Spinal cord (tissue), 10 donors: ENCODE results near the gene KRT80. TPM values are rescaled to one million over a fixed set of nuclear protein-coding genes. Genes with fewer than 3 reads are reported as not detected.

Experiments
- DNase-seq, 6 donors: peaks; one replicate each; pipeline versions ENCODE4 v3.0.0 to v3.0.0-alpha.2; 2013 to 2015; ENCODE audit warnings: low spot score in 6 of 6, low read depth in 4 of 6
- H3K27ac ChIP-seq: one replicate; pipeline ENCODE4 v1.5.1; 2013; ENCODE audit warnings: low read depth, low read length, control low read depth
- H3K27me3 ChIP-seq: one replicate; pipeline ENCODE4 v1.6.1; 2013; ENCODE audit warnings: low read length; ENCODE audit not compliant: control insufficient read depth, insufficient read depth
- H3K36me3 ChIP-seq: one replicate; pipeline ENCODE4 v1.6.1; 2013; ENCODE audit warnings: low read length; ENCODE audit not compliant: control insufficient read depth, insufficient read depth
- H3K4me1 ChIP-seq: one replicate; pipeline ENCODE4 v1.6.1; 2013; ENCODE audit warnings: low read length; ENCODE audit not compliant: control insufficient read depth, insufficient read depth
- H3K4me3 ChIP-seq: one replicate; pipeline ENCODE4 v1.5.1; 2013; ENCODE audit warnings: low read depth, low read length, control low read depth
- H3K9me3 ChIP-seq: one replicate; pipeline ENCODE4 v1.6.1; 2013; ENCODE audit warnings: low read length; ENCODE audit not compliant: control insufficient read depth, insufficient read depth
- WGBS: methylation state at CpG from one replicate; pipeline ENCODE4 v1.1.5; 2013; ENCODE audit warnings: missing lambda C conversion rate; ENCODE audit not compliant: insufficient coverage; 5-methylcytosine and 5-hydroxymethylcytosine counted together
- polyA plus RNA-seq, 2 donors: library from polyadenylated mRNA; unstranded; fragments of 120-200 nt; gene quantifications; one replicate each; pipeline ENCODE4 v1.2.1, GENCODE V29; 2013; ENCODE audit not compliant: insufficient read length in 2 of 2
- total RNA-seq, 2 donors: library from RNA; depleted of rRNA in 1 of 2; stranded (reverse); fragments of 120-200 nt in 1 of 2; fragments of >200 nt in 1 of 2; gene quantifications; one replicate each; pipeline versions ENCODE4 v1.2.3 to v1.2.4, GENCODE V29; 2013 to 2014
- donor health status: healthy.

Gene KRT80
- total and polyA plus RNA-seq, 4 donors, result 0.12 TPM; not detected in 3

- no peaks in the 10 kb centered on the region for H3K9me3 ChIP-seq
- no peak for DNase-seq
- 95% methylated on average over 14 of the region's 15 CpGs for WGBS
- H3K4me1 ChIP-seq, result peaks cover 16% of the 10 kb centered on the region
- H3K27me3 ChIP-seq, result peaks cover 44% of the 10 kb centered on the region
- H3K27ac ChIP-seq, result no peak overlapping the region
- H3K4me3 ChIP-seq, result no peak overlapping the region
- no peaks in the 10 kb centered on the region for H3K36me3 ChIP-seq
Measured at GRCh38 chr12:52235001-52235764, 43.4 kb upstream of the KRT80 start.

GRCh38 chr12:52234223-52234810, 42.5 kb upstream of the KRT80 start:
- 65% methylated on average over 9 of the region's 10 CpGs for WGBS
- Histone ChIP-seq H3K9me3 (no peaks in the 10 kb centered on the region), H3K4me1 (peaks cover 16% of the 10 kb centered on the region), H3K27ac (no peak overlapping the region), H3K4me3 (no peak overlapping the region), H3K36me3 (no peaks in the 10 kb centered on the region), H3K27me3 (peaks cover 46% of the 10 kb centered on the region)
- no peak for DNase-seq

GRCh38 chr12:52233462-52234207, 41.8 kb upstream of the KRT80 start:
- Histone ChIP-seq H3K27ac (no peak overlapping the region), H3K9me3 (no peaks in the 10 kb centered on the region), H3K4me3 (no peak overlapping the region), H3K36me3 (no peaks in the 10 kb centered on the region), H3K4me1 (peaks cover 16% of the 10 kb centered on the region), H3K27me3 (peaks cover 46% of the 10 kb centered on the region)
- DNase-seq, result no peak
- WGBS, result 8% methylated on average over 32 of the region's 40 CpGs

GRCh38 chr12:52232674-52233461, 41.1 kb upstream of the KRT80 start, which contains the start of gene KRT7:
KRT7 (plus strand) TSS chr12:52233243; CDS start chr12:52233297, 54 bp downstream.
- H3K36me3 ChIP-seq, result no peaks in the 10 kb centered on the region
- peaks cover 16% of the 10 kb centered on the region for H3K4me1 ChIP-seq
- 1% methylated on average over 58 of the region's 58 CpGs for WGBS
- H3K27me3 ChIP-seq, result peaks cover 46% of the 10 kb centered on the region
- H3K9me3 ChIP-seq, result no peaks in the 10 kb centered on the region
- no peak within 1 kb of the TSS for H3K4me3 ChIP-seq
- DNase-seq, result no peak
- H3K27ac ChIP-seq, result no peak within 1 kb of the TSS

- WGBS, result 38% methylated on average over 11 of the region's 12 CpGs
- Histone ChIP-seq H3K36me3 (no peaks in the 10 kb centered on the region), H3K9me3 (no peaks in the 10 kb centered on the region), H3K4me1 (peaks cover 16% of the 10 kb centered on the region), H3K27me3 (peaks cover 46% of the 10 kb centered on the region), H3K4me3 (no peak overlapping the region), H3K27ac (no peak overlapping the region)
- no peak for DNase-seq
Measured at GRCh38 chr12:52232203-52232673, 40.4 kb upstream of the KRT80 start.

- no peak overlapping the region for H3K27ac ChIP-seq
- no peaks in the 10 kb centered on the region for H3K36me3 ChIP-seq
- DNase-seq, result no peak
- no peak overlapping the region for H3K4me3 ChIP-seq
- no peaks in the 10 kb centered on the region for H3K9me3 ChIP-seq
- peaks cover 46% of the 10 kb centered on the region for H3K27me3 ChIP-seq
- WGBS, result 68% methylated on average over 14 of the region's 16 CpGs
- H3K4me1 ChIP-seq, result peaks cover 16% of the 10 kb centered on the region
Measured at GRCh38 chr12:52231305-52232202, 39.7 kb upstream of the KRT80 start.

GRCh38 chr12:52230364-52231281, 38.8 kb upstream of the KRT80 start:
- Histone ChIP-seq H3K27ac (no peak overlapping the region), H3K36me3 (no peaks in the 10 kb centered on the region), H3K4me1 (peaks cover 16% of the 10 kb centered on the region), H3K4me3 (no peak overlapping the region), H3K9me3 (no peaks in the 10 kb centered on the region), H3K27me3 (peaks cover 46% of the 10 kb centered on the region)
- DNase-seq, result no peak
- 74% methylated on average over 6 of the region's 8 CpGs for WGBS

GRCh38 chr12:52229836-52230343, 38.1 kb upstream of the KRT80 start:
- DNase-seq, result no peak
- H3K27ac ChIP-seq, result no peak overlapping the region
- no peaks in the 10 kb centered on the region for H3K36me3 ChIP-seq
- H3K4me1 ChIP-seq, result peaks cover 16% of the 10 kb centered on the region
- 74% methylated on average over 2 of the region's 2 CpGs for WGBS
- no peak overlapping the region for H3K4me3 ChIP-seq
- H3K27me3 ChIP-seq, result peaks cover 46% of the 10 kb centered on the region
- H3K9me3 ChIP-seq, result no peaks in the 10 kb centered on the region
